Head of caudate nucleus (tissue), 42 donors: ENCODE results near the gene PTPRG.

Source experiments
- DNase-seq, 42 donors: peaks; one replicate each; pipeline versions ENCODE4 v3.0.0 to v3.0.0-alpha.2; 2020 to 2021; ENCODE audit warnings: mixed read lengths in 7 of 42
- intact Hi-C: fragments of 100-400 bp; cut with DNase I; formaldehyde crosslinking; loops from one replicate; pipeline ENCODE4 v1.15.0; 2022

PTPRG gene

DNA sequence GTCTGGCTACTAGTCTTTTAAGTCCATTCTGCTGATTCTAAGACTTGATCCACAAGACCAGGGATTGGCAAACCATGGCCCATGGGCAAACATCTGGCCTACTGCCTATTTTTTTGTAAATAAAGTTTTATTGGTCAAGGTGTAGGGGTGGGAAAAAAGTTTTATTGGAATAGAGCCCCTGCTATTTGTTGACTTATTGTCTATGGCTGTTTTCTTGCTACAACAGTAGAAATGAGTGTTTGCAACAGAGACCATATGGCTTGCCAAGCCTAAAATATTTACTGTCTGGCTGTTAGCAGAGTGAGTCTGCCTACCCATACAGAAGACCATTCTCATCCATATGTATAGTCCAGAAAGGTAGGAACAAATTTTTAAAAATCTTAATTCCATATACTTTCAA is 106.4 kb downstream of the PTPRG start:
- no peak for DNase-seq
- intact Hi-C loops = no loop called here

DNA sequence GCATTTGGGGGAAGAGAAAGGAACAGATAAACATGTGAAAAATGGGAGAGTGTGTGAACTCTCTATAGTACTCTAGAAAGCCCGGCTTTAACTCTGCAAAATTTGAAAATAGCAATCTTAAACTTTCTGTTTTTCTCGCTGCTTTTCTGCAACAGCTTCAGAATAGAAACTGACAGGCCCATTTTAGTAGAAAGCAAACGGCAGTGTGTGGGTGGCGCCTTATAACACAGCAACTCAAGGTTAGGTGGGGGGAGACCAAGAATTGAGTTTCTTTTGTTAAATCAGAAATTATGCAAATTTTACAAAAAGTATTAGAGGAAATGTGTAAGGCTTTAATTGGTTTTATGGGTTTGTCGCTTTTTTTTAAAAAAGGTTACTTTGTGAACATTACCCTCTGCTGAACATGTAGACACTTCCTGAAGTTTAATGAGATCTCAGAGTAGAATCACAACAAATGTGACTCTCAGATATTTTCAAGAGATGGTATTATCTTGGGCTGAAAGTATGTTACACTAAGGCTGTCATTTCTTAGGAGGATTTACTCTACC is 107.0 kb downstream of the PTPRG start:
- intact Hi-C loops = no loop called here
- DNase-seq = peak in 33 of 42 donors; percentile 11 to 79 (median 46)

DNA sequence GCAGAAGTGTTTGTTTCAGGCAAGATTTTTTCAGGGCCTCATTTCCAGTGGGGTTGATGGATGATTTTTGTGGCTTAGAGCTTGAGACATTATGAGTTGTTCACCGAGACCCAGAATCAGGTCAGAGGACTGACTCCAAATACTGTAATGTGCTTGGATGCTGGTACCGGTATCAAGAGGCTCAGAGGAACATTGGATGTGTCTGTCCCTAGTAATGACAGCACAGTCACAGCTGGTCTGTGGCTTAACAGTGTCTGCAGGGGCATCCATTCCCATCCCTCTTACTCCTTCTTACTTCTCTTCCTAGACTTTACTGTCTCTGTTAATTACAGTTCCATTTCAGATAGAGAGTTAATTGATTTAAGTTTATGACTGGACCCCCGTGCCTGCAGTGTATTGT is 107.8 kb downstream of the PTPRG start:
- intact Hi-C loops = no loop called here
- DNase-seq = no peak

DNA sequence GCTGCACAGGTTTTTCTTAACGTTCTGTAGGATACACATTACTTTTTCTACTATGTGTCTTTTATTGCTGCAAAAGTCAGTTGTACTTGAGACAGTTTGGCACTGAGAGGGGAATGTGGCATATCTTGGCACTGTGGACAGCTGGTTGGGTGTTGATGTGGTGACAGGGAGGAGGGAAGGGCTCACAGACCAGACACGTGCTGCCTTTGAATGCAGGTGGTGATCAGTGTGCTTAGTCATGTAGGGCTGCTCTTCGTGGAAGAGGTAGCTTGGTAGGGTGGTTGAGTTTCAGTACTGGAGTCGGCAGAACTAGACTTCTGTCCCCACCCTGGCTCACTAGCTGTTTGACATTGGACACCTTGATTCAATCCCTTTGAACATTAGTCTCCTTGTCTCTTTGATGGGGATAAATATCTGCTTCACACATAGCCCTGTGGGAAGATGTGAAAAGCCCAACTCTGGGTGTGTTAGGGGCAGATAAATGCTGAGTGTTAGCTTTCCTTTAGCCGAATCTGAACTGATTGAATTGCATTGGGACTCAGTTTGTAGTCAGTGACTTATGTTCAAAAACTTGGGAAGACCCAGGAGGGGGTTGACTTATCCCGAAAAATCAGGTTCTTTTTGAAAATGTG is 108.4 kb downstream of the PTPRG start:
- intact Hi-C loops = no loop called here
- DNase-seq = no peak

DNA sequence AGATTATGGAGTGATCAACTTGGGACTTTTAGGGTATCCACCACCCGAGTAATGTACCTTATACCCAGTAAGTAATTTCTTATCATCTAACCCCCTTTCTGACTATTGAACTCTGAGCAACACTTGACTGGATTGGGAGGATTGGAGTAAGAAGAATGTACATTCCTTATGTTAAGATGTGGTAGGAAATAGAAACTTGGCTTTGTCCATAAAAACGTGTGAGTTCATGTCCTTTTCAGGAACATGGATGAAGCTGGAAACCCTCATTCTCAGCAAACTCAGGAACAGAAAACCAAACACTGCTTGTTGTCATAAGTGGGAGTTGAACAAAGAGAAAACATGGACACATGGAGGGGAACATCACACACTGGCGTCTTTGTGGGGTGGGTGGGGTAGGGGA is 112.3 kb downstream of the PTPRG start:
- no peak for DNase-seq
- intact Hi-C loops = no loop called here

DNA sequence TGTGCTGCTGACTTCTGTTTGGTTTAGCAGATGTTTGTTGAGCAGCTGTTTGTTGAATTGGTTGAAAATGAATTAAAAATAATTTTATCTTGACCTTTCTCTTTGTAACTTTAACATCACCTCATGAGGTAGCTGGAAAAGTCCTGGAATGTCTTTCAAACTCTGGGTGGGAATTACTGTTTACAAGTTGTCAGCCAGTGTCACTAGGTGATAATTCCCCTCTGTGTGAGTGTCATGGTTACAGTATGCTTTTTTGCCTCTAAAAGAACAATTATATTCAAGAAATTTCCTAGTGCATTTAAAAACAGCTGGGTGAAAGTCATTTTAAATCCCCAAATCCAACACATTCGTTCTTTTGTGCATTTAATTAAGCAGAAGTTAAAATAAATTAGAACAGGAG is 113.2 kb downstream of the PTPRG start:
- no peak for DNase-seq
- intact Hi-C loops = no loop called here

DNA sequence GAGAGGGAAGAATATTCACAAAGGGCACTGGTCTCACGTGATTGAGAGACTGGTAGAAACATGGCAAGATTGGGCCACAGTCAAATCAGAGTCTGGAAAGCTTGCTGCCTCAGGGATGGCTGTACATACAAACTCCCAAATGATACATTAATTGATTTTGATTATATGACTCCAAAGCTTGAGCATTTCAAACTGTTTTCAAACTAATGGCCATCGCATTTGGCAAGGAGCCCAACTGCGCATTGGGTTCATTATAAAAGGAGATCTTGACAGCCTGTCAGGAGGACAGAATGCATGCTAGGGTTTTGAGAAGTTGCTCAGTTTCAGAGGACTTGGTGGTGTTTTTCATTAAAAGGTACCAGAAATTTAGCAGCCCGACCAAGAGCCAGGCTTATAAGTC is 117.7 kb downstream of the PTPRG start:
- intact Hi-C loops = no loop called here
- DNase-seq = no peak

DNA sequence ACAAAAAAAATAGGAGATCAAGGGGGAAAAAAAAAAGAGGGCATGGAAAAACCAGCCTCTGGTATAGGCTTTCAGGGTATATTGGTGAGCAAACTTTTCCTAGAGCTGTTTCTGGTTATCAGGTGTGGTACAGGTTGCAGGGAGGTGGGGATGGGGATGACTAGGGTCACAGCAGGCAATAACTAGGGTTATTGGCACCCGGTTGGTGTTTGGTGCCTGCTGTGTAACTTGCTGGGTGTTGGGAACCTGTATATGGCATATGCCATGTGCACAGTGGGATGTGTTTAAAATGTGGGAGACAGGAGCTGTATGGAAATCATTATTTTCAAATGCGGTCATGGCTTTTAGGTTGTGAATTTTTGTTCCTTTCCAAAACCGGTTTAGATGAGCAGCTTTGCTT is 119.2 kb downstream of the PTPRG start:
- intact Hi-C loops = no loop called here
- no peak for DNase-seq

DNA sequence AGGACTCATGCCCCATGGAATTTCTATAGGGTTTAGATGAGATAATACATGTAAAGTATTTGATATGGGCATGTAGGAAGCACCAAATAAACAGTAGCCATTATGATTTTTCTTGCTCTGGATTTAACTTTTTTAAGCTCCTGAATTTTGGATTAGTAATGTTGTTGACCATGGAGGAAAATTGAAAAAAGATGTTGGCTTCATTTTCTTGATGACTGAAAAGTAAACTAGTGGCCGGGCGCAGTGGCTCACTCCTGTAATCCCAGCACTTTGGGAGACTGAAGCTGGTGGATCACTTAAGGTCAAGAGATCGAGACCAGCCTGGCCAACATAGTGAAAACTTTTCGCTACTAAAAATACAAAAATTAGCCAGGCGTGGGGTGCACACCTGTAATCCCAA is 120.3 kb downstream of the PTPRG start:
- no peak for DNase-seq
- intact Hi-C loops = no loop called here

DNA sequence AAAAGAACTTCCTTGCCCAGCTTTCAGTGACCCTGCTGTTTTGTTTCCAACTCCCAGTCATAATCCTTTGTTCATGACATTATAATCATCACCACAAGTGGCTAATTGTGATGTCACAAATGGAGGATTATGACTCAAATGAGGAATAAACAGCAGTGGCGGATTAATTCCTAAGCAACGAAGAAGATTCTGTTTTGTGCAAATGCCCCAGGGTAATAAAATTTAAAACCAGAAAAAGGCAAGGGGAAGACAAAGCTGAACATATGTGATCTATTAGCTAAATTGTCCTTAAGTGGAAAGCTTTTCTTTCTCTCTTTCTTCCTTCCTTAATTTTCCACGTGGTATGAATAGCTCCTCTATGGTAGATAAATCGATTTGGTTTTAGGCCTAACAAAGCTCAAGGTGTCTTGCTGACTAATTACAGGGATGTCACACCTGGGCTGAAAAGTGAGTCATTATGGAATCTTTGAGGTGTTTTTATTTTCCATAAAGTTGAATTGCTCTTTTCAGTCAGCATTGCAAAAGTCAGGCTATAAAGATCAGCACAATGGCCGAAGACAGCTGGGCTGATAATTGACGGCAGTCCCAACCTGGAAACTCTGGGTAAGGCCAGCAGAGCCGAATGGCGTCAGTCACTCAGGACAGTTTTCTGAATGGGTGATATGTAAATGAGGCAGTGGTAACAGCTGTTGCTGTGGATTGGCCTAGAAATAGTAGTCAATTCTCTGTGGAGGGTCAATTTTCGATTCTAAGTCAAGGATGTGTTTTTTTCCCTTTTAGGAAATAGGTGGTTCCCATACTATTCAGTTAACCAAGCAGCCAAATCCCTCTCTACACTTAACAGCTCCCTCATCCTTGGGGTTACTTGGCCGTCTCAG is 121.5 kb downstream of the PTPRG start:
- intact Hi-C loops = no loop called here
- DNase-seq = no peak

DNA sequence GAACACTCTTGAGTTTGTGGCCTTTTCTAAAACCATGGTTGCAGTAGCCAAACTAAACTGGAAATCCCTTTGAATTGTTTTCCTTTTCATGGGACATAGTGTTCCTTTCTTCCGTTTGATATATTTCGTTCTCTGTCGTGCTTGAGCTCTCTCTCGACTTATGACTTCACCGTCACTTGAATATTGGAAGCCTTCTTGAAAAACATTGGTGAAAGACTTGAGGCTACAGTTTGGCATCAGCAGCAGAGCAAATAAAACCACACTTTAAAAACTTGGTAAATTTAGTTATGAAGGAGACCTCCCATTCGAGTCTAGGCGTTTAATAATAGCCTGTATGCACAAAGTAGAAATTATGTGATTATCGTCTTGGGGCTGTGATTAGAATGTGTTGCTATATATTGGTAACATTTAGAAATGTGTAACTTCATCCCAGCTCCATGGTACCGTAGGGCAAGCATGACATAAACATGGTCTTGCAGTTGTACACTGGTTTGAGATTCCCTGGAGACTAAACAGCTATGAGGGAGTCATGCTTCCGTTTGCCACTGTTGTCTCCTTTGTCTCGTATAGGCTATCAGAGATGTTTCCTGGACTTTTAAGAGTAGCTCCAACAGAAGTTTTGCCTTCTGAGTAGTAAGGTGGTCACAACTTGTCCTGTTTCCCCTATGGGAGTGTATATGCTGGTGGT is 122.3 kb downstream of the PTPRG start:
- DNase-seq = no peak
- intact Hi-C loops = no loop called here

DNA sequence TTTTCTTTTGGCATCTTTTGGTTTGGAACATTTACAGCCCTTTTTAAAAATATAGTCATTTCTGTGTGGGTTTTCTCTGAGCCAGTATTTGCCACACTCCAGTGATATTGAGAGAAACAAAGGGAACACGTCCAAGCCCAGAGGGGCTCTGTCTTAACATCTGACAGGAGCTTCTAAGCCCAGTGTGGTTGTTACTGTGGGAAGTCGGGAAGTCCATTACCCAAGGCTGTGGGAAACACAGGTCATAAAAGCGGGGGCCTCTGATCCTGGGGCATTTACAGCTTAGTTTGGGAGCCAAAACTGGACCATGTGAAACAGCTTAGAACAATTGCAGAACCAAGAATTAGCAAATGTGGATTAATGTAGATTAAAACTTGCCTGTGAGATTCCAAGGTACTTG is 123.0 kb downstream of the PTPRG start:
- intact Hi-C loops = no loop called here

DNA sequence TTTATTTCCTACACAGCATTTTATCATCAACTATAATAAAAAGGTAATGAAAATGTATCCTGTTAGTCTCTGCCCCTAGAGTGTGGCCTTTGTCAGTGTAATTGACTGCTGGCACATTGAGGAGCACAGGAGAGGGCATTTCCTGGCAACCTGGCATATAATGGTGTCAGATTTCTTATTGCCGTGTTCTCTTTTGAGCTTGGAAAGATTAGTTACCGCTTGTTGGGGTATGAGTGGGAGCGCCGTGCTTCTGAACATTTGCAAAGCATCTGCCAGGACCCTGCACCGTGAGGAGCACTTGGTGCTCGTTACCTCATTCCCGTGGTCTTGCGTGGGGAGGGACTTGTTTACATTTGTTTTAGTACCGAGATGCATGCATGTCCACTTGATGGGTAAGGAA is 124.4 kb downstream of the PTPRG start:
- intact Hi-C loops = no loop called here
- no peak for DNase-seq

More for the DNA sequence above, 123.0 kb downstream of the PTPRG start:
- DNase-seq = no peak

DNA sequence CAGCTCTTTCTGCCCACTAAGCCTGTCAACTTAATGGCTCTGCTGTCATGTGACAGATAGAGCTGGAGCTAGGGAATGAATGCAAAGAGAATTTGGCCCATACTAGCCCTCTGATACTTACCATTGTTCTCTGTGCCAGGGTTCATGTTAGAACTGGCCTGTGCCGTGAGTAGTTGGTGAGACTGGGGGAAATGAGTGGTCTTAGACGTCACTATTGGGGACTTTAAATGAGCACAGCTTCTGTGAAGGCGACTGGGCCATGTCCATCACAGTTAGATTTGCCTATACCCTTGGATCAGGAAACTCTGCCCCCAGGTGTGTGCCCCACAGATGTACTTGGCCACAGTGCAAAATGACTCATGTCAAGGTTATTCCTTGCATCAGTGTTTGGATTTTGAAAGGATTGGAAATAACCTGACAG is 124.9 kb downstream of the PTPRG start:
- DNase-seq = no peak
- intact Hi-C loops = no loop called here

DNA sequence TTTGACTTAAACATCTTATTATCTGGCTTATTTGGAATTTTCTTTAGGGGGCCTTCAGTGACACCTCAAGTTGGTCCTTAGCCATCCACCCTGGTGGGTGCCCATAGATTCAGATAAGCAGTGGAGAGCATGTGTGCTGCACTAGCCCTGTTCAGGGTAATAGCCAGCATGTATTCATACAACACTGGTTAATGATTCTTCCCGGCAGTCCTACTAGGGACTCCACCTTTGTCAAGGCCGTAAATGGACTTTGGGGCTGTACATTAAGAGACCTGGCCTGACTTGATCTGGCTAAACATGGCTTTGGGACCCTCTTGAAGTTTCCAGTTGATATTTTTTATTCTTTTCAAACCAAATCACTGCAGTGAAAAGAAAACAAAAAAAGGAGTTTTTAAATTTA is 125.8 kb downstream of the PTPRG start:
- intact Hi-C loops = no loop called here
- DNase-seq = no peak

DNA sequence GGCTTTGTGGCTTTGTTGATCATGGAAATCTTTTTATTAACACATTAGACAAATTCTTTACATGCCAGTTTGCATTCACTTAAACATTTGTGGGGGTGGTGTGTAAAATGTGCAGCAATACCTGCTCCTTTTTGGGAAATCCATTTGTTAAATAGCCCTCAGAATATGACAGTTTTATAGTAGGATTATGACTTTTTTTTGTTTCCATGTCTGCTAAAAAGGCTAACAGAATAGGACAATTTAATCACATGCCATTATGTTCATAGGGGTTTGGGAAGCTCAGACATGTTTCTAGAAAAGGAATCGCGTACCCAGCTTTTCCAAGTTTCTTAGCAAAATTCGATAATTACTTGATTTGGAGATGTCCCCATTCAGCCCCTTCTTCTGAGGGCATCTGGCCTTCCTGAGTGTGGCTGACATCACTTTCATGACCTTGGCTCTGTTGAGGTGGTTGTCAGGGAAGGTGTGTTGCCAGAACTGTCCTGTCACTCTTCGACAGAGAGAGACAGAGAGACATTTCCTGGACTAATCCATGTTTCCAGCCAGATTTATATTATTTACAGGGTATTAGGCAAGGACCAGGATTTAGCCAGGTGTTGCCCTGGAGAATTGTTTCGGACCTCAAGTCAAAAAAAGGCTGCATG is 126.4 kb downstream of the PTPRG start:
- no peak for DNase-seq
- intact Hi-C loops = no loop called here

DNA sequence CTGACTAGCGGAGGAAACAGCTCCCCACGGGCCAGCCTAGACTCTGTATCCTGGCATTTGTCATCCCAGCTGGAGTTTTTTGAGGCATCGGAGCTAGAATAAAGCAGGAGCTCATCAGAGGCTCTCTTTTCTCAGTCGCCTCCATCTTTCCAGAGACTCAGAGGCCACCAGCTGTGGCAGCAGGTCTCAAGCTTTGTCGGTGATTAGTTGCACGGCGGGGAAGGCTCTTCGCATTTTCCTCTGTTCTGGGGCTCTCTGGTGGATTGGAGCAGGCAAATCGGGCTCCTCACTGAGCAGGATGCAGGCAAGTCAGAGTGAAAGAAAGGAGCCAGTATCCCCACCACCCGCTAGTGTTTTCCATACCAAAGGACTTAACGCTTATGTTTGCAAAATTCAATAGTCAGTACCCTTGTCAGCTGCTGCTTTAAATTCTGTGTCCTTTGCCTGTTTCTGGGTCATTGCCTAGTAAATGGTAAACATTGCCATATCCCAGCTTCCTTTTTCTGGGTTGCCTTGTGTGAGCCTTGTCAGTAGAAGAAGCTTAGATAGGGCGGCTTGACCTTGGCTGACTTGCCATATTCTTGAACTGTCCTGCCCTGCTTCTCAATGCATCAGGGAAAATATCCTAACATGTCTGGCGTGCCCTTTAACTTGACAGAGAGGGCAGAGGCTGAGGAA is 127.1 kb downstream of the PTPRG start:
- intact Hi-C loops = no loop called here
- DNase-seq = no peak

DNA sequence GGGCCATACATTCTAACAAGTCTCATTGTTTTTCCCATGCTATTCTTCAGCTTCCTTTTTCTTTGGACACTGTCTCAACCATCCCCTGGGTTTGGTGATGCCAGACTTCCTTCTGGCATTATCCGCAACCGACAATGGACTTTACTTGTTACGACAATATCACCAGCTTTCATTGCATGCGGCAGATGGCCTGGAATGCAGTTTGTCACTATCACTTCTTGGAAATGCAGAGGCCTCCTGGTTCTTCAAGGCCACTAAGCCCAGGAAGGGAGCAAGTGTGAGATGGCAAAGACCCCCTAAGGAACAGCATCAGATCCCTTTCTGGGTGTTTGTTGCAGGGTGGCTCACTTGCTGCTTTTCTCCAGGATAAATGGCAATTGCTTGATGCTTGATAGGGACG is 128.6 kb downstream of the PTPRG start:
- no peak for DNase-seq
- intact Hi-C loops = no loop called here

DNA sequence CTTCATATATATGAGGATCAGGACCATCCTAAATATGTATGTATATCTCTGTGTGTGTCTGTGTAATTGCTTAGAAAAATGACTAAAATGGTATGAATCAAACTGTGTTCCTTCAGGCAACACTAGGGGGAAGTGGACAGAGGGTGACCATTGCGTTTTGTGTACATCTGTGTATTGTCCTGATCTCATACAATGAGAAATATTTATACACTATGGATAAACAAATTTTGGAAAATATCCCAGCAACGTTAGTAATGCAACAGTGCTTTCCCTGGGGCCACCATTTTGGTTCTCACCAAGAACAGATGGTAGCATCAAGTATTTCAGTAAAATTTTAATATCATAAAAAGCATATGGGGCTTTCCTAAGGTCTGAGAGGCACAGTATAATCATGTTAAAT is 130.1 kb downstream of the PTPRG start:
- DNase-seq = no peak
- intact Hi-C loops = no loop called here
